OCI-LY3 (cell line): ENCODE data around the gene BIK.

Experiments
- H2AFZ ChIP-seq: fragments of 200-600, 300-600 bp; shearing (Covaris generic); 2 replicates; pipeline ENCODE4 v1.6.0; 2014; ENCODE audit warnings: antibody characterized with exemption, low read depth, low read length
- H3K27ac ChIP-seq: fragments of 200-600, 300-600 bp; sonication (generic); 2 replicates; pipeline ENCODE4 v1.5.1; 2014; ENCODE audit warnings: mild to moderate bottlenecking, low read length, moderate library complexity, mixed read lengths
- H3K27me3 ChIP-seq: fragments of 200-600, 300-600 bp; sonication (generic); 2 replicates; pipeline ENCODE4 v1.6.1; 2014; ENCODE audit warnings: low read depth, low read length, mixed read lengths
- H3K36me3 ChIP-seq: fragments of 200-600, 300-600 bp; sonication (generic); replicated peaks from 2 replicates; pipeline ENCODE3; 2014; ENCODE audit warnings: low read depth, low read length, mixed read lengths
- H3K4me1 ChIP-seq: fragments of 300-600, 200-600 bp; sonication (generic); 2 replicates; pipeline ENCODE4 v1.6.1; 2014; ENCODE audit warnings: low read length, mixed read lengths
- H3K4me2 ChIP-seq: fragments of 200-600, 300-600 bp; sonication (generic); 2 replicates; pipeline ENCODE4 v1.6.1; 2014; ENCODE audit warnings: low read length, mixed read lengths
- H3K4me3 ChIP-seq: fragments of 300-600, 200-600 bp; sonication (generic); 2 replicates; pipeline ENCODE4 v1.5.1; 2014; ENCODE audit warnings: antibody characterized with exemption, mild to moderate bottlenecking, low read length, moderate library complexity
- H3K79me2 ChIP-seq: fragments of 300-600, 200-600 bp; shearing (Covaris generic); 2 replicates; pipeline ENCODE4 v1.6.1; 2014; ENCODE audit warnings: mild to moderate bottlenecking, low read length, mixed read lengths
- H3K9ac ChIP-seq: fragments of 300-600, 200-600 bp; shearing (Covaris generic); 2 replicates; pipeline ENCODE4 v1.6.0; 2014; ENCODE audit warnings: mild to moderate bottlenecking, low read length, moderate library complexity
- H3K9me3 ChIP-seq: fragments of 200-600, 300-600 bp; shearing (Covaris generic); 2 replicates; pipeline ENCODE4 v1.6.1; 2014; ENCODE audit warnings: low read length, mixed read lengths; ENCODE audit not compliant: insufficient read depth
- H4K20me1 ChIP-seq: fragments of 200-600, 300-600 bp; sonication (generic); 2 replicates; pipeline ENCODE4 v1.6.1; 2016; ENCODE audit warnings: low read length, mixed read lengths; ENCODE audit not compliant: insufficient read depth
- CTCF ChIP-seq: fragments of 200-600, 300-600 bp; sonication (generic); IDR thresholded peaks from 2 replicates; pipeline ENCODE4 v1.5.1; 2014; ENCODE audit warnings: antibody characterized with exemption, low read length, low read depth
- EZH2phosphoT487 ChIP-seq: fragments of 200-600 bp; shearing (Covaris generic); IDR thresholded peaks from 2 replicates; pipeline ENCODE4 v1.6.1; 2018; ENCODE audit warnings: antibody characterized with exemption, mixed run types, low read depth

BIK gene

GRCh38 chr22:43085658-43086606 lies 24.6 kb upstream of the BIK start:
- H3K4me3 ChIP-seq, result peak overlapping the region; percentile 9; the same call in 1 of the 2 replicates
- peak overlapping the region; percentile 24; the same call in 1 of the 2 replicates for H3K9ac ChIP-seq
- H2AFZ ChIP-seq, result peak overlapping the region; percentile 87
- H4K20me1 ChIP-seq, result no peaks in the 10 kb centered on the region
- H3K4me2 ChIP-seq, result peak overlapping the region; percentile 53
- no peaks in the 10 kb centered on the region for H3K36me3 ChIP-seq
- H3K79me2 ChIP-seq, result no peaks in the 10 kb centered on the region
- H3K27ac ChIP-seq, result peak overlapping the region; percentile 58
- H3K27me3 ChIP-seq, result no peaks in the 10 kb centered on the region
- no peaks in the 10 kb centered on the region for H3K9me3 ChIP-seq
- no peak for TF ChIP-seq CTCF
- no peak for TF ChIP-seq EZH2phosphoT487
- peaks cover 24% of the 10 kb centered on the region for H3K4me1 ChIP-seq

DNA sequence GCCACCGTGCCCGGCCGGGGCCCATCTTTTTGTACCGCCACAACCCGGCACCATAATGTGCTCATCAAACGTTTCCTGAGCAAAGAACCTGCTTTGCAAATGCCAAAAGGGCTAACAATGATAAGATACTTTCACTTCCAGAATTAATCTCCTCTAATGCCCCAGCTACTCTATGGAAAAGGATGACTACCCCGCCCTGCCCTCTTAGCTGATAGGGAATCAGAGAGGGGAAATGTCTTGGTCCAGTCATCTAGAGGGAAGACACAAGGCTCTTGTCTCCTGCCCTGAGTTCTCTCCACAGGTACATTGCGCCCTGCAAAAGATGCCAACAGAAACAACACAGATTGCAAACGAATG lies 21.9 kb upstream of the BIK start:
- Histone ChIP-seq H3K4me1 (peaks cover 24% of the 10 kb centered on the region), H4K20me1 (no peaks in the 10 kb centered on the region), H3K9ac (peak overlapping the region; percentile 66), H3K36me3 (no peaks in the 10 kb centered on the region), H3K4me3 (peak overlapping the region; percentile 86), H2AFZ (peak overlapping the region; percentile 89), H3K27me3 (no peaks in the 10 kb centered on the region), H3K27ac (peak overlapping the region; percentile 30), H3K4me2 (peak overlapping the region; percentile 86), H3K9me3 (no peaks in the 10 kb centered on the region), H3K79me2 (no peaks in the 10 kb centered on the region)
- no peak for TF ChIP-seq EZH2phosphoT487
- TF ChIP-seq CTCF, result no peak

GRCh38 chr22:43088984-43089717 lies 21.4 kb upstream of the BIK start, which contains the start of gene TTLL1:
TTLL1 (minus strand) TSS chr22:43089391; CDS start chr22:43075586, 13,805 bp downstream.
- no peaks in the 10 kb centered on the region for H4K20me1 ChIP-seq
- peaks cover 24% of the 10 kb centered on the region for H3K4me1 ChIP-seq
- peak within 1 kb of the TSS; percentile 86 for H3K4me3 ChIP-seq
- H3K36me3 ChIP-seq, result no peaks in the 10 kb centered on the region
- H3K9ac ChIP-seq, result peak within 1 kb of the TSS; percentile 66
- H3K79me2 ChIP-seq, result no peaks in the 10 kb centered on the region
- H2AFZ ChIP-seq, result peak within 1 kb of the TSS; percentile 89
- H3K9me3 ChIP-seq, result no peaks in the 10 kb centered on the region
- peak within 1 kb of the TSS; percentile 86 for H3K4me2 ChIP-seq
- H3K27me3 ChIP-seq, result no peaks in the 10 kb centered on the region
- H3K27ac ChIP-seq, result peak within 1 kb of the TSS; percentile 30
- TF ChIP-seq EZH2phosphoT487 (no peak), CTCF (0 out of 2 replicates have a peak, but pooled peaks have one; percentile 4)
